Chondrocyte (in vitro differentiated cells): ENCODE measurements around the gene ZGRF1. TPM values are rescaled to one million over a fixed set of nuclear protein-coding genes. Genes with fewer than 3 reads are reported as not detected.
"Not testable (repeated sequence)": the region's sequence is repeated elsewhere in the genome, so short reads cannot be mapped to it uniquely, and the experiment has no call there.

Experiments
- DNase-seq: peaks from one replicate; pipeline ENCODE4 v3.0.0; 2021; ENCODE audit warnings: mixed read lengths, low spot score
- H3K27ac Mint-ChIP-seq: one replicate; pipeline ENCODE4 v1.8.0; 2021; ENCODE audit warnings: mild to moderate bottlenecking, moderate library complexity, mixed read lengths; ENCODE audit not compliant: unreplicated experiment
- H3K27me3 Mint-ChIP-seq: 2 replicates; pipeline ENCODE4 v1.8.0; 2021; ENCODE audit warnings: low read depth, mixed read lengths
- H3K36me3 Mint-ChIP-seq: 2 replicates; pipeline ENCODE4 v1.8.0; 2021; ENCODE audit warnings: low read depth, mixed read lengths
- H3K4me1 Mint-ChIP-seq: 2 replicates; pipeline ENCODE4 v1.8.0; 2021; ENCODE audit warnings: low read depth, mild to moderate bottlenecking, mixed read lengths
- H3K4me3 Mint-ChIP-seq: one replicate; pipeline ENCODE4 v1.8.0; 2021; ENCODE audit warnings: mild to moderate bottlenecking, moderate library complexity, mixed read lengths; ENCODE audit not compliant: unreplicated experiment
- H3K9me3 Mint-ChIP-seq: 2 replicates; pipeline ENCODE4 v1.8.0; 2021; ENCODE audit warnings: low read depth, mixed read lengths
- CTCF ChIP-seq: fragments of 200-600 bp; sonication (generic); IDR thresholded peaks from 2 replicates; pipeline ENCODE4 v1.5.0; 2021; ENCODE audit warnings: antibody characterized with exemption, mild to moderate bottlenecking, moderate library complexity
- total RNA-seq: library from RNA; stranded (reverse); gene quantifications from 3 replicates; pipeline ENCODE4 v1.2.1, GENCODE V29; 2021

ZGRF1 gene
- total RNA-seq, 1 donor from 2014 or later, result 4.3 TPM

GRCh38 chr4:112673076-112673475 is 36.4 kb upstream of the ZGRF1 start:
- DNase-seq, result no peak
- no peak overlapping the region for H3K27ac Mint-ChIP-seq
- TF ChIP-seq CTCF, result no peak

GRCh38 chr4:112668131-112668530 is 31.4 kb upstream of the ZGRF1 start:
- TF ChIP-seq CTCF, result no peak
- no peaks in the 10 kb centered on the region for H3K27me3 Mint-ChIP-seq
- no peak overlapping the region for H3K4me3 Mint-ChIP-seq
- no peaks in the 10 kb centered on the region for H3K36me3 Mint-ChIP-seq
- no peak for DNase-seq
- no peak overlapping the region for H3K27ac Mint-ChIP-seq
- H3K9me3 Mint-ChIP-seq, result no peaks in the 10 kb centered on the region
- peaks cover 11% of the 10 kb centered on the region for H3K4me1 Mint-ChIP-seq

More at GRCh38 chr4:112673076-112673475, 36.4 kb upstream of the ZGRF1 start:
- H3K27me3 Mint-ChIP-seq, result peaks cover 2% of the 10 kb centered on the region
- no peaks in the 10 kb centered on the region for H3K36me3 Mint-ChIP-seq
- no peaks in the 10 kb centered on the region for H3K9me3 Mint-ChIP-seq
- H3K4me1 Mint-ChIP-seq, result peaks cover 11% of the 10 kb centered on the region
- H3K4me3 Mint-ChIP-seq, result no peak overlapping the region

GRCh38 chr4:112664611-112665010 is 27.9 kb upstream of the ZGRF1 start:
- Mint-ChIP-seq H3K27me3 (no peaks in the 10 kb centered on the region), H3K4me1 (no peaks in the 10 kb centered on the region), H3K27ac (no peak overlapping the region), H3K4me3 (no peak overlapping the region), H3K36me3 (no peaks in the 10 kb centered on the region), H3K9me3 (no peaks in the 10 kb centered on the region)
- TF ChIP-seq CTCF, result no peak
- no peak for DNase-seq

- not testable (repeated sequence) for H3K9me3 Mint-ChIP-seq
These were observed 19.4 kb upstream of the ZGRF1 start for GRCh38 chr4:112656115-112656514.

GRCh38 chr4:112655270-112655669 is 18.6 kb upstream of the ZGRF1 start:
- no peak overlapping the region for H3K4me3 Mint-ChIP-seq
- H3K4me1 Mint-ChIP-seq, result no peaks in the 10 kb centered on the region
- peaks cover 15% of the 10 kb centered on the region for H3K36me3 Mint-ChIP-seq
- H3K27me3 Mint-ChIP-seq, result no peaks in the 10 kb centered on the region
- no peak for DNase-seq
- H3K27ac Mint-ChIP-seq, result no peak overlapping the region
- no peak for TF ChIP-seq CTCF
- no peaks in the 10 kb centered on the region for H3K9me3 Mint-ChIP-seq

More at GRCh38 chr4:112656115-112656514, 19.4 kb upstream of the ZGRF1 start:
- not testable (repeated sequence) for H3K4me3 Mint-ChIP-seq, H3K27me3 Mint-ChIP-seq, DNase-seq, H3K4me1 Mint-ChIP-seq, H3K27ac Mint-ChIP-seq
- peaks cover 14% of the 10 kb centered on the region for H3K36me3 Mint-ChIP-seq

- no peaks in the 10 kb centered on the region for H3K27me3 Mint-ChIP-seq
- no peaks in the 10 kb centered on the region for H3K4me1 Mint-ChIP-seq
- no peak overlapping the region for H3K27ac Mint-ChIP-seq
- no peak for TF ChIP-seq CTCF
- H3K36me3 Mint-ChIP-seq, result peaks cover 12% of the 10 kb centered on the region
- H3K9me3 Mint-ChIP-seq, result no peaks in the 10 kb centered on the region
- no peak overlapping the region for H3K4me3 Mint-ChIP-seq
- no peak for DNase-seq
These were observed 15.5 kb upstream of the ZGRF1 start for GRCh38 chr4:112652216-112652615.
